CD4-positive, alpha-beta T cell treated with Interleukin-17A for 1 hour (primary cell): ENCODE data around the gene RHNO1.

Experiments used
- DNase-seq: peaks from one replicate; pipeline ENCODE4 v3.0.0-alpha.2; 2020

RHNO1 gene

GRCh38 chr12:2912216-2912575 lies 35.2 kb downstream of the RHNO1 start:
- no peak for DNase-seq

GRCh38 chr12:2919249-2919648 lies 42.2 kb downstream of the RHNO1 start:
- DNase-seq: no peak

GRCh38 chr12:2922329-2922728 lies 45.3 kb downstream of the RHNO1 start:
- DNase-seq: no peak

- DNase-seq: no peak
Observed at GRCh38 chr12:2923057-2923456, 46.0 kb downstream of the RHNO1 start.

GRCh38 chr12:2924019-2924418 lies 47.0 kb downstream of the RHNO1 start:
- DNase-seq: no peak

- no peak for DNase-seq
Observed at GRCh38 chr12:2925322-2925995, 48.4 kb downstream of the RHNO1 start.

- no peak for DNase-seq
Observed at GRCh38 chr12:2930865-2931264, 53.8 kb downstream of the RHNO1 start.

GRCh38 chr12:2933586-2933985 lies 56.6 kb downstream of the RHNO1 start:
- DNase-seq: no peak

GRCh38 chr12:2934371-2934770 lies 57.3 kb downstream of the RHNO1 start:
- no peak for DNase-seq

- no peak for DNase-seq
Observed at GRCh38 chr12:2936301-2936700, 59.3 kb downstream of the RHNO1 start.

- no peak for DNase-seq
Observed at GRCh38 chr12:2937500-2937899, 60.5 kb downstream of the RHNO1 start.
